SK-N-SH treated with all-trans-retinoic acid at 6 μM for 48 hours (cell line): Measurements from ENCODE around the gene SLC6A18.

Experiments
- ARNTL ChIP-seq: fragments of 450-650 bp; formaldehyde crosslinking; IDR thresholded peaks from 2 replicates; pipeline ENCODE4 v1.5.0; 2020; ENCODE audit warnings: low read depth, mild to moderate bottlenecking, moderate library complexity, borderline replicate concordance
- BACH2 ChIP-seq: fragments of 250-450 bp; sonication (Bioruptor Pico); IDR thresholded peaks from 2 replicates; pipeline ENCODE4 v1.9.0; 2021; ENCODE audit warnings: mild to moderate bottlenecking, borderline replicate concordance
- ESRRG ChIP-seq: fragments of 250-450 bp; sonication (Bioruptor Pico); IDR thresholded peaks from 2 replicates; pipeline ENCODE4 v1.6.1; 2021; ENCODE audit warnings: mild to moderate bottlenecking
- OSR1 ChIP-seq: fragments of 250-450 bp; sonication (Bioruptor Pico); IDR thresholded peaks from 2 replicates; pipeline ENCODE4 v1.8.0; 2022; ENCODE audit warnings: moderate library complexity, mild to moderate bottlenecking, inconsistent platforms
- PPARA ChIP-seq: fragments of 250-450 bp; sonication (Bioruptor Pico); IDR thresholded peaks from 2 replicates; pipeline ENCODE4 v1.5.0; 2020; ENCODE audit warnings: mild to moderate bottlenecking, borderline replicate concordance
- RARB ChIP-seq: fragments of 250-450 bp; sonication (Bioruptor Pico); IDR thresholded peaks from 2 replicates; pipeline ENCODE4 v1.8.0; 2021; ENCODE audit warnings: mild to moderate bottlenecking, moderate library complexity
- TCF4 ChIP-seq: fragments of 250-450 bp; sonication (Bioruptor Pico); IDR thresholded peaks from 2 replicates; pipeline ENCODE4 v1.8.0; 2021; ENCODE audit warnings: mild to moderate bottlenecking, moderate library complexity, borderline replicate concordance
- ZFP3 ChIP-seq: fragments of 250-450 bp; sonication (Bioruptor Pico); IDR thresholded peaks from 2 replicates; pipeline ENCODE4 v1.5.0; 2020; ENCODE audit warnings: mild to moderate bottlenecking, moderate library complexity
- ZFP30 ChIP-seq: fragments of 450-650 bp; formaldehyde crosslinking; IDR thresholded peaks from 2 replicates; pipeline ENCODE4 v1.5.0; 2022; ENCODE audit warnings: mild to moderate bottlenecking, moderate library complexity
- ZNF8 ChIP-seq: fragments of 450-650 bp; formaldehyde crosslinking; IDR thresholded peaks from 2 replicates; pipeline ENCODE4 v1.5.0; 2020; ENCODE audit warnings: mild to moderate bottlenecking, moderate library complexity
- TF ChIP-seq, protein P1 (sequence below): fragments of 250-450 bp; sonication (Bioruptor Pico); IDR thresholded peaks from 2 replicates; pipeline ENCODE4 v1.5.1; 2020; ENCODE audit warnings: low read depth, mild to moderate bottlenecking, moderate library complexity
- TF ChIP-seq, protein P2 (sequence below): fragments of 250-450 bp; sonication (Bioruptor Pico); IDR thresholded peaks from 2 replicates; pipeline ENCODE4 v1.8.0; 2020; ENCODE audit warnings: mild to moderate bottlenecking, moderate library complexity, borderline replicate concordance
- TF ChIP-seq, protein P3 (sequence below): fragments of 250-450 bp; sonication (Bioruptor Pico); IDR thresholded peaks from 2 replicates; pipeline ENCODE4 v1.5.1; 2021; ENCODE audit warnings: mild to moderate bottlenecking, moderate library complexity

DNA sequence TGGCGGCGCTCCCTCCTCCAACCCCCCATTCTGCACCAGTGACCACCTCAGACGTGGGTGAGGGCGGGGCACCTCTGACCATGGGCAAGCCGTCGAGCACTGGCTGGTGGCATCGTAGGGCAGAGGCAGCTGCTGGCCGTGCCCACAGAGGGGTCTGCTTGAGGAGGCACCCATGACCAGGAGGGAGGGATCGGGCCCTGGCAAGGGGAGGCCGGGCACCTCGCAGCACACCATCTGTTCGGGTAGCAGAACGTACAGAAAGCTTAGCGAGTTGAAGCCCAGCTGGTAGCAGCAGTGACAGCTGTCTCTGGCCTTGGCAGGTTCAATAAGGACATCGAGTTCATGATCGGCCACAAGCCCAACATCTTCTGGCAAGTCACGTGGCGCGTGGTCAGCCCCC lies 4.3 kb upstream of the SLC6A18 start:
- TF ChIP-seq, protein P1, sequence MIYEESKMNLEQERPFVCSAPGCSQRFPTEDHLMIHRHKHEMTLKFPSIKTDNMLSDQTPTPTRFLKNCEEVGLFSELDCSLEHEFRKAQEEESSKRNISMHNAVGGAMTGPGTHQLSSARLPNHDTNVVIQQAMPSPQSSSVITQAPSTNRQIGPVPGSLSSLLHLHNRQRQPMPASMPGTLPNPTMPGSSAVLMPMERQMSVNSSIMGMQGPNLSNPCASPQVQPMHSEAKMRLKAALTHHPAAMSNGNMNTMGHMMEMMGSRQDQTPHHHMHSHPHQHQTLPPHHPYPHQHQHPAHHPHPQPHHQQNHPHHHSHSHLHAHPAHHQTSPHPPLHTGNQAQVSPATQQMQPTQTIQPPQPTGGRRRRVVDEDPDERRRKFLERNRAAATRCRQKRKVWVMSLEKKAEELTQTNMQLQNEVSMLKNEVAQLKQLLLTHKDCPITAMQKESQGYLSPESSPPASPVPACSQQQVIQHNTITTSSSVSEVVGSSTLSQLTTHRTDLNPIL (CRISPR knock-in tag), result no peak
- TF ChIP-seq, protein P2, sequence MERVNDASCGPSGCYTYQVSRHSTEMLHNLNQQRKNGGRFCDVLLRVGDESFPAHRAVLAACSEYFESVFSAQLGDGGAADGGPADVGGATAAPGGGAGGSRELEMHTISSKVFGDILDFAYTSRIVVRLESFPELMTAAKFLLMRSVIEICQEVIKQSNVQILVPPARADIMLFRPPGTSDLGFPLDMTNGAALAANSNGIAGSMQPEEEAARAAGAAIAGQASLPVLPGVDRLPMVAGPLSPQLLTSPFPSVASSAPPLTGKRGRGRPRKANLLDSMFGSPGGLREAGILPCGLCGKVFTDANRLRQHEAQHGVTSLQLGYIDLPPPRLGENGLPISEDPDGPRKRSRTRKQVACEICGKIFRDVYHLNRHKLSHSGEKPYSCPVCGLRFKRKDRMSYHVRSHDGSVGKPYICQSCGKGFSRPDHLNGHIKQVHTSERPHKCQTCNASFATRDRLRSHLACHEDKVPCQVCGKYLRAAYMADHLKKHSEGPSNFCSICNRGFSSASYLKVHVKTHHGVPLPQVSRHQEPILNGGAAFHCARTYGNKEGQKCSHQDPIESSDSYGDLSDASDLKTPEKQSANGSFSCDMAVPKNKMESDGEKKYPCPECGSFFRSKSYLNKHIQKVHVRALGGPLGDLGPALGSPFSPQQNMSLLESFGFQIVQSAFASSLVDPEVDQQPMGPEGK (CRISPR knock-in tag), result no peak
- TF ChIP-seq, protein P3, sequence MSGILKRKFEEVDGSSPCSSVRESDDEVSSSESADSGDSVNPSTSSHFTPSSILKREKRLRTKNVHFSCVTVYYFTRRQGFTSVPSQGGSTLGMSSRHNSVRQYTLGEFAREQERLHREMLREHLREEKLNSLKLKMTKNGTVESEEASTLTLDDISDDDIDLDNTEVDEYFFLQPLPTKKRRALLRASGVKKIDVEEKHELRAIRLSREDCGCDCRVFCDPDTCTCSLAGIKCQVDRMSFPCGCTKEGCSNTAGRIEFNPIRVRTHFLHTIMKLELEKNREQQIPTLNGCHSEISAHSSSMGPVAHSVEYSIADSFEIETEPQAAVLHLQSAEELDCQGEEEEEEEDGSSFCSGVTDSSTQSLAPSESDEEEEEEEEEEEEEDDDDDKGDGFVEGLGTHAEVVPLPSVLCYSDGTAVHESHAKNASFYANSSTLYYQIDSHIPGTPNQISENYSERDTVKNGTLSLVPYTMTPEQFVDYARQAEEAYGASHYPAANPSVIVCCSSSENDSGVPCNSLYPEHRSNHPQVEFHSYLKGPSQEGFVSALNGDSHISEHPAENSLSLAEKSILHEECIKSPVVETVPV (CRISPR knock-in tag), result no peak
- TF ChIP-seq ESRRG (CRISPR knock-in tag), result no peak
- TF ChIP-seq ZFP3 (CRISPR knock-in tag), result no peak
- TF ChIP-seq PPARA, result no peak
- no peak for TF ChIP-seq OSR1 (CRISPR knock-in tag)
- no peak for TF ChIP-seq ZFP30 (CRISPR knock-in tag)
- TF ChIP-seq TCF4, result no peak
- no peak for TF ChIP-seq RARB (CRISPR knock-in tag)
- TF ChIP-seq ZNF8 (CRISPR knock-in tag), result no peak
- no peak for TF ChIP-seq ARNTL (CRISPR knock-in tag)
- no peak for TF ChIP-seq BACH2
